Lower leg skin (tissue), 4 donors: ENCODE data around the gene UNC45A. TPM values are rescaled to one million over a fixed set of nuclear protein-coding genes. Genes with fewer than 3 reads are reported as not detected.

ENCODE experiments used
- DNase-seq, 2 donors: peaks; one replicate each; pipeline ENCODE4 v3.0.0-alpha.2; 2019; ENCODE audit warnings: low spot score in 2 of 2
- H3K4me3 ChIP-seq: fragments of 200-600 bp; sonication (generic); 2 replicates; pipeline ENCODE4 v1.5.1; 2017; ENCODE audit warnings: mild to moderate bottlenecking, low read depth; ENCODE audit not compliant: poor library complexity, severe bottlenecking
- POLR2A ChIP-seq, 2 donors: fragments of 450-650 bp; IDR thresholded peaks; one replicate each; pipeline ENCODE4 v1.6.1; 2016 to 2017; ENCODE audit warnings: antibody characterized with exemption in 2 of 2, mild to moderate bottlenecking in 1 of 2, moderate library complexity in 1 of 2
- WGBS, 2 donors: methylation state at CpG; one replicate each; pipeline ENCODE4 v1.1.5; 2018; 5-methylcytosine and 5-hydroxymethylcytosine counted together
- intact Hi-C: fragments of 100-400 bp; cut with DNase I; formaldehyde crosslinking; loops from one replicate; pipeline ENCODE4 v1.15.0; 2023; ENCODE audit warnings: low total_unique reads
- total RNA-seq, 4 donors: library from RNA; depleted of rRNA; stranded (reverse); fragments of >200 nt; gene quantifications; one replicate each; pipeline ENCODE4 v1.1.0, GENCODE V29; 2016
- TF ChIP-seq, protein P1 (sequence below), 3 donors: fragments of 450-650 bp; IDR thresholded peaks; one replicate each; pipeline ENCODE4 v1.5.1; 2016; ENCODE audit warnings: antibody characterized with exemption in 3 of 3, mild to moderate bottlenecking in 3 of 3, moderate library complexity in 2 of 3

UNC45A gene
- total RNA-seq, 4 donors from 2014 or later: 56.5 to 79.1 (median 68.2) TPM

DNA sequence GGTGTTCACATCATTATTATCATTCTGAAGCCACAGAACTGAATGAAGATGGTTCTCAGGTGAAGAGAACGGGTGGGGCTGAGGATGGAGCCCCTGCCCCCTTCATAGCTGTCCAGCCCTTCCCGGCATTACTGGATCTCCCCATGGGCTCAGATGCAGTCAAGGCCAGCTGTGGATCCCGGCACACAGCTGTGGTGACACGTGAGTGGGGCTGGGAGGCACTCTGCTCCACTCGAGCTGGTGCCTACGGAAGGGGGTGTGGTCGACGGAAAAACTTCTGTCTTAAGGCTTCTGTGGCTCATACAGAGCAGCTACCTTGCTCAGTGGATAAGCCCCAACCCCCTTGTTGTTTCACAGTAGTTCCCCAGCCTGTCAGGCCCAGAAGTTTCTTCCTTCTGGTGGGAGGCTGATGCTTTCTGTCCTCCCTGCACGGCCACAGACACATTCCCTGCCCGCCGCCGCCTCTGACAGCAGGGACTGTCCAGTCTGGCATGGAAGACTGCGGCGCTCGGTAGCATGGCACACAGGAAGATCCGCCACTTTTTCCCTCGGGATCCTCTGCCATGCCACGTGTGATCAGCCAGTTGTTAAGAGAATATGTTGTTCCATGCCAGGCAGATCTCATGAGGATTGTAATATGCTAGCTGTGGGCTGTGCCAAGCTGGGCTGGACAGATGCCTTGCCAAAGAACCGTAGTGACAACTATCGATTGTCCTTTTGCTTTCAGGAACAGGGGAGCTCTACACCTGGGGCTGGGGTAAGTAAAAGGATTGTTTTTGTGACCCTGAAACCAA, 25.4 kb downstream of the UNC45A start:
- TF ChIP-seq, protein P1, sequence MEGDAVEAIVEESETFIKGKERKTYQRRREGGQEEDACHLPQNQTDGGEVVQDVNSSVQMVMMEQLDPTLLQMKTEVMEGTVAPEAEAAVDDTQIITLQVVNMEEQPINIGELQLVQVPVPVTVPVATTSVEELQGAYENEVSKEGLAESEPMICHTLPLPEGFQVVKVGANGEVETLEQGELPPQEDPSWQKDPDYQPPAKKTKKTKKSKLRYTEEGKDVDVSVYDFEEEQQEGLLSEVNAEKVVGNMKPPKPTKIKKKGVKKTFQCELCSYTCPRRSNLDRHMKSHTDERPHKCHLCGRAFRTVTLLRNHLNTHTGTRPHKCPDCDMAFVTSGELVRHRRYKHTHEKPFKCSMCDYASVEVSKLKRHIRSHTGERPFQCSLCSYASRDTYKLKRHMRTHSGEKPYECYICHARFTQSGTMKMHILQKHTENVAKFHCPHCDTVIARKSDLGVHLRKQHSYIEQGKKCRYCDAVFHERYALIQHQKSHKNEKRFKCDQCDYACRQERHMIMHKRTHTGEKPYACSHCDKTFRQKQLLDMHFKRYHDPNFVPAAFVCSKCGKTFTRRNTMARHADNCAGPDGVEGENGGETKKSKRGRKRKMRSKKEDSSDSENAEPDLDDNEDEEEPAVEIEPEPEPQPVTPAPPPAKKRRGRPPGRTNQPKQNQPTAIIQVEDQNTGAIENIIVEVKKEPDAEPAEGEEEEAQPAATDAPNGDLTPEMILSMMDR (IDR thresholded peaks at IDR 0.05): no peak
- no peak for TF ChIP-seq POLR2A (IDR thresholded peaks at IDR 0.05)
- no peak overlapping the region for H3K4me3 ChIP-seq
- 58% methylated on average over 18 to 20 of the region's 20 CpGs for WGBS, 2 donors
- intact Hi-C loops: no loop called here
- DNase-seq: no peak

DNA sequence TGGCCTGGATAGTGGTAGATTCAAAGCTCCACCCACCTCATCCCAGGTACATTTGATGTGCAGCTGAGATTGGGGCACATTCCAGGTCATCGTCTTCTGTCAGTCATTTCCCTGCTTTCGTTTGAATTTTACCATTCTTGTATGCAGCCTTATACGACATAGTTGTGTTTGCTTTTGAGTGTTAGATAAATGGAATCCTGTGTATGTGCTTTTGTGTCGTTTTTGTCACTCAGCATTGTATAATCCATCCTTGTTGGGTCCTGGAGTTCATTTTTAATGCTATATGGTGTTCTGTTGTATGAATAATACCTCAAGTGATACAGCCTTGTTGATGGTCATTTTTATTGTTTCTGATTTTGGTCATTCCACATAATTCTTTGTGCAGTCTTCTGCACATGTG, 26.9 kb downstream of the UNC45A start:
- 87 to 88% methylated on average over 4 of the region's 4 CpGs for WGBS, 2 donors
- intact Hi-C loops: no loop called here

DNA sequence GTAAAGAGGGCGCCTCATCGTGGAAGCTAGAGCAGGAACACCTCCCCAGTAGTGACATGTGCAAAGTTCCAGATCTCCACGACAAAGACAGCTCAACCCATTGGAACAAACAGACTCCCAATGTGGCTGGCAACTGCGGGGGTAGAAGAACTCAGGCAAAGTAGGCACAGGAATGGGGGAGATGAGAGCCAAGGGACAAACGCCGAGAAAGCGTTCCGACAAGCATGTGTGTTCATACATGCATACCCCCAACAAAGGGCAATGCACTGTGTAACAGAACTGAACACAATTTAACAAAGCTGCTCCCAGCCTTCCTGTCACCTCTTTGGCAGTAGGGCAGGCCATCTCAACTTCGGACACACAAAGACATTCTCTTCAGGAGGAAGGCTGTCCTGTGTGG, 31.2 kb downstream of the UNC45A start:
- WGBS, 2 donors: 64 to 67% methylated on average over 9 of the region's 9 CpGs
- intact Hi-C loops: no loop called here
- TF ChIP-seq, protein P1 (IDR thresholded peaks at IDR 0.05): no peak
- TF ChIP-seq POLR2A (IDR thresholded peaks at IDR 0.05): no peak
- DNase-seq: no peak
- H3K4me3 ChIP-seq: no peak overlapping the region

More for the DNA sequence above, 26.9 kb downstream of the UNC45A start:
- no peak for TF ChIP-seq POLR2A (IDR thresholded peaks at IDR 0.05)
- H3K4me3 ChIP-seq: no peak overlapping the region
- no peak for DNase-seq

DNA sequence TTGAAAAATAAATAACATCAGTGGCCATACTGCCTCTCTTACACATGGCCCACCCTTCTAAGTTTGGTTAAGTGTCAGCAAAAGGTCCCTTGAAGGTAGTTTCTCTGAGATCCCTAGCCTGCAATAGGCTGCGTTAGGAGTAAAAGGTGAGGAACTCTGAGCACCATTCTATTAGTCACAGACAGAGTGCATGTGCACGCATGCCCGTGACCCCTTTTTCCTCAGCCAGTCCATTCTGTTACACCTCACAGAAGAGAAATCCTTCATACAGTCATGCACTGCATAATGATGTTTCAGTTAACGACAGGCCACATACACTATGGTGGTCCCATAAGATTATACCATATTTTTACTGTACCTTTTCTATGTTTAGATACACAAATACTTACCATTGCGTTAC, 32.1 kb downstream of the UNC45A start:
- intact Hi-C loops: no loop called here
- DNase-seq: no peak
- no peak for TF ChIP-seq POLR2A (IDR thresholded peaks at IDR 0.05)
- TF ChIP-seq, protein P1 (IDR thresholded peaks at IDR 0.05): no peak
- H3K4me3 ChIP-seq: no peak overlapping the region
- WGBS, 2 donors: 59 to 63% methylated on average over 5 of the region's 5 CpGs

DNA sequence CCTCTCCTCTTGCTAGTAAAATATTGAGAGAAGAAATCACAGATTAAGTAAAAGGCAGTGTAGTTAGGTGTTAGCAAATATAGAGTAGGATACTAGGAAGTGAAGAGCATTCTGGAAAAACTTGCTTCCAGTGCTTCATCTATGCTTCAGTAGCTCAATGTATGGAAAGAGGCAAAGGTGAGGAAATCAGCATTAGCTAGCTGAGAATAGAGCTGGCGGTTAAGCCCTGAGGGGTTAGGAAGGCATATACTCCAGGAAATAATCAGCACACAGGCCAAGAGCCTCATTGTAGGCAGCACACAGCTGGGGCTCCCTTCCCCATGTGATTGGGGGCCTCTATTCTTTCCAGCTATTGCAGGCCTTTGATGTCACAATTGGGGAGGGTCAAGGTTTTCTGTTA, 33.3 kb downstream of the UNC45A start:
- DNase-seq: no peak
- 74% methylated on average over 1 of the region's 1 CpG for WGBS, 2 donors
- TF ChIP-seq, protein P1 (IDR thresholded peaks at IDR 0.05): no peak
- no peak for TF ChIP-seq POLR2A (IDR thresholded peaks at IDR 0.05)
- H3K4me3 ChIP-seq: no peak overlapping the region
- intact Hi-C loops: no loop called here

DNA sequence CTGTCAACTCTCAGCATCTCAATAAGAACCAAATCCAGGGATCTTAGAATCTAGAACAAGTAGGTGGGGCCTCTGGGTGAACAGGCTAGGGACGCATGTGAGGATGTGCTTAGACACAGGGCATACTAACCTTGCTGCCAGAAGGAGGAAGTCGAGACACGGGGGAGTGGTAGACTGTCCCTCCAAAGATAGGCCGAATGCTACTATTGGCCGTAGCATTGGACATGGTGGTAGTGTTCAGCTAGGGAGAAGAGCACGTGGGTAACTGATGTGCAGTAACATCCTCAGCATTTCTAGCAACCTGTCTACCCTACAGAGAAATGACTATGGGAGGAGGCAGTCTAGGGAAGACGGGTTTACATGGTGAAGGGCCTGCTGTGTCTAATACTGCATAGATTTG, 35.2 kb downstream of the UNC45A start:
- TF ChIP-seq, protein P1 (IDR thresholded peaks at IDR 0.05): no peak
- no peak for TF ChIP-seq POLR2A (IDR thresholded peaks at IDR 0.05)
- 94 to 95% methylated on average over 7 of the region's 7 CpGs for whole genome bisulfite sequencing, 2 donors
- DNase-seq: no peak
- intact Hi-C loops: no loop called here
- H3K4me3 ChIP-seq: no peak overlapping the region
